GM18511 (cell line): ENCODE results near the gene CFAP210.

Source experiments
- ATAC-seq: cut with Tn5 transposase; IDR thresholded peaks from one replicate; pipeline ENCODE4 v1.9.1; 2021; ENCODE audit warnings: mild to moderate bottlenecking, moderate library complexity; ENCODE audit not compliant: unreplicated experiment

Gene CFAP210, protein sequence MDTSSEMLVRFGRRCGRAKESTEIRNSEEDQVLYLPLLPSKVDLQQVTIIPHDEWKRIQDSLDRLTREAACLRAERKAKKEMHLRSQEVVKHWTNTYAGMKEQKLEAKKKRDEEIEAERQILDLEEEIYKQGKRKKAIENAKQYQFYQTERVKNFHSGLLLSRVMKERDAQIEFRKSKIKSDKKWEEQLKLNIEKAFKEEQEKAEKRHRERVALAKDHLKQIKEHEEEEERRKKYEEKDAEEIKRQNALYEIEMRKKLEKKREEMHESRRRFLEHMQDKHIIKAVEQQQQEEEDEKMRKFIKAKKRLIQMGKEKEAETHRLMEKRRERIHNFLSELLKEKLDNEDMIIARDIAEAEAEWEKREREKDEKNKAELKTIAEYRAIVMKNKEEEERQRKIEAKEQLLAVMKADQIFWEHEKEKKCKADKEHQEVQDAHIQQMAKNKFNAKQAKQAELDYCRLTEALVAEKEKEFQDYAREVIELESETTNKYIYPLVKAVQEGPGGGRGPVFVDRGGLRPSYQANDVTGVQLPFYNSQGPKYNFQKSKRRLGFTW

DNA sequence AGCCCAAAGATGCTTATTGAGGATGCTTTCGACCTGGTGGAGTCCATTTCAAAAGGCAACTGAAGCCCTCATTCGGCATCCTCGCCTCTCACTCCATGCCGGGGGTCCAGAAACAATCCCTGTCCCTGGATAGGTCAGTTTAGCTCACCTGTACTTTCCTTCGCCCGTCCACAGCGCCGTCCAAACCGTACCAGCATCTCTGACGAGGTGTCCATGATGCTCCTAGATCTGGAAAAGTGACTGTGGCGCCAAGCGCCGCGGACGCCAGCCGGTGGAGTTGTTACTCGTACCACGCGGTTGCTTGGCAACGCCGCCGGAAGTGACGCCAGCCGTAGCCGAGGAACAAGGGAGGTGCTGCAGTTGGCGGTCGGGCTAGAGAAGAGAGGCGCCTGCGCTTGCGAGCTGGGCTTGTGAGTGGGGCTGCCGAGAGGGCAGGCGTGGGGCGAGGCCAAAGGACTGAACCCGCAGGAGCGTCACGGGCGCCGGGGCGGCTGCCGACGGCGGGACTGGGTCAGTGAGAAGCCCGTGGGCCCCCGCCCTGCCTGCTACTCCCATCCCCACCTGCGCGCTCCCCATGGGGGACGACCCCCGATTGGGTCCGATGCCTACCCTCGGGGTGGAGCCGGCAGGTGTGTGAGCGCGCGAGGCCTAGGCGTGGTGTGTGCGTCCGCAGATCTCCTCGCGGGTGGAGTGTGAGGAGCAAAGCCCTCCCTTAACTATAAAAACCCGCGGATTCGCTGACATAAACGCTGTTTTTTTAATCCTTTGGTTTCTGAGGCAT is at the start of gene CFAP210, which contains the start of gene PHOSPHO2:
TSS of gene CFAP210 (minus strand) at position 293 of the 781 bp plus-strand sequence. CDS start at position 215, 78 bp downstream.
TSS of gene PHOSPHO2 (plus strand) at position 357 of the 781 bp plus-strand sequence. CDS start 6,503 bp downstream, outside the sequence.
- peak; percentile 99 for ATAC-seq

DNA sequence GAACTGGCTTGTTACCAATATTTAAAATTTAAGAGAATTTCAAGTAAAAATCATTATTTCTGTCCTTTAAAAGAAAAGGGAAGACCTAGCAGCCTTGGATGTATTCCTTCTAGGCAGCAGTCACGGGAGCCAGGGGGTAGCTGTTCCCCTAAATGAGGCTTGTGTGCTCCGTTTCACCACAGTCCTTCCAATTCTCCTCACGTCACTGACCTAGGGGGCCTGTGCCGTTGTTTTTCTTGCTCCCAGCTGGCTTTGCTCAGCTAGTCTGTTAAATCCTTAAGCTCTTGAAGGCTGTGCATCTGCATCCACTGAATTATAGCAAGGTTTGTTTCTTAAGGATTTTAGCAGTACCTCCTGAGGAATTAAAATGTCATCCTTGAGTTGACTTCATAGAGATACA is 49.3 kb upstream of the CFAP210 start:
- ATAC-seq = no peak

DNA sequence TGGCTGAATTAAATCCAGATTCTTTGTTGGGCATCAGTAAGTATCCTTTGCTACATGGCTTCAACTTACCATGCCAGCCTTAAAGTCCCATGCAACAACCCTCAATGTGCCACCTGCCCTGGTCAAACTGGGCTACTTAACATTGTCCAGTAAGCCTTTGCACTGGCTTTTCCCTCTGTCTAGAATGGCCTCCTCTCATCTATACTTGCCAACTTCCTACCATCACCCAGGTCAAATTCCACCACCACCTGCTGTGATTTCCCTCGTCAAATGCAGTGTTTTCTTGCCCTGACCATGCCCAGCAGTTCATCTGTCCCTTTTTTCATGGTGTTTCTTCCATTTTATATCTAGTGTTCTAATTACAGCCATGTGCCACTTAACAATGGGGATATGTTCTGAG is 45.1 kb upstream of the CFAP210 start:
- no peak for ATAC-seq

DNA sequence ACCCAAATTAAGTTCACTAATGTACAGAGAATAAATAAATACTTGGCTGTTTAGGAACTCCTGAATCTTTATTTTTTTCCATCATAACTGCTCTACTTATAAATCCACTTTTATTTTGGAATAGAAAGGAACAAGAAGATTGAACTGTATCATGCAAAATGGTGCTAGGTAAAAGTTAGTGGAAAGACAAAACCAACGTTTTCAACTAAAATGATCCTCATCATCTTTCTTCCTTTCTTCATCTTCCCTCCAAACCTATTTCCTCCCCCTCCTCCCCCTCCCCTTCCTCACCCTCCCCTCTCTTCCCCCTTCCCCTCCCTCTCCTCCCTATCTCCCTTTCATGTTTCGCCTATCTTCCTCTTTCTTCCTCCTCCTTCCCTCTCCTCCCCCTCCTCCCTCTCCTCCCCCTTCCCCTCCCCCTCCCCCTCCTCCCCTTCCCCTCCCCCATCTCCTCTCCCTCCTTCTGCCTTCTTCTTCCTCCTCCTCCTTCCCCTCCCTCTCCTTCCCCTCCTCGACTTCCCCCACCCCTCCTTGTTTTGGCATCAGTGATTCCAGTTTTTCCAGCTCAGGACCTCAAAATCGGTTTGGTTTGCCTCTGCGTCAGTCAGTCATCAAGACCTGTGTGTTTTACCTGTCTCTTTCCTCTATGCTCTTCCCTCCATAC is 44.5 kb upstream of the CFAP210 start:
- ATAC-seq = no peak

DNA sequence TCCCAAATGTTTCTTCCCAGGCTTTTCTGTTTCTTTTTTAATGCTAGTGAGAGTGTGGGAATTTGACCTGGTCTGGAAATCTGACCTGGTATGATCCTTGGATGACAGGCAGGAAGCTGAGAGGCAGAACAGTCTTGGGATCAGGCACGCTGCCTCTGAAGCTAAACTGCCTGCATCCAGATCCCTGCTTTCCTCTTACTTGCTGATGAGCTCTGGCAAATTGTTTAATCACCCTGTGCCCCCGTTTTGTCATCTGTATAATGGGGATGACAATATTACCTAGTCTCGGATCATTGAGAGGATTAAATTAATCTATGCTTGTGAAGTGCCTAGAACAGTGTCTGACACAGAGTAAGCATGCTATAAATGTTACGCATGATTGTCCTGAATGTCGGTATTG is 42.7 kb upstream of the CFAP210 start:
- no peak for ATAC-seq

DNA sequence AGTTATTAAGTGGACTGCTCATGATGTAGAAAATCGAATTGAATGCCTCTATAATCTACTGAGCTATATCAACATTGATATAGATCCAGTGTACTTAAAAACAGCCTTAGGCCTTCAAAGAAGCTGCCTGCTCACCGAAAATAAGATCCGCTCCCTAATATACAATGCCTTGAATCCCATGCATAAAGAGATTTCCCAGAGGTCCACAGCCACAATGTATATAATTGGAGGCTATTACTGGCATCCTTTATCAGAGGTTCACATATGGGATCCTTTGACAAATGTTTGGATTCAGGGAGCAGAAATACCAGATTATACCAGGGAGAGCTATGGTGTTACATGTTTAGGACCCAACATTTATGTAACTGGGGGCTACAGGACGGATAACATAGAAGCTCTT is 41.4 kb upstream of the CFAP210 start:
- ATAC-seq = no peak

DNA sequence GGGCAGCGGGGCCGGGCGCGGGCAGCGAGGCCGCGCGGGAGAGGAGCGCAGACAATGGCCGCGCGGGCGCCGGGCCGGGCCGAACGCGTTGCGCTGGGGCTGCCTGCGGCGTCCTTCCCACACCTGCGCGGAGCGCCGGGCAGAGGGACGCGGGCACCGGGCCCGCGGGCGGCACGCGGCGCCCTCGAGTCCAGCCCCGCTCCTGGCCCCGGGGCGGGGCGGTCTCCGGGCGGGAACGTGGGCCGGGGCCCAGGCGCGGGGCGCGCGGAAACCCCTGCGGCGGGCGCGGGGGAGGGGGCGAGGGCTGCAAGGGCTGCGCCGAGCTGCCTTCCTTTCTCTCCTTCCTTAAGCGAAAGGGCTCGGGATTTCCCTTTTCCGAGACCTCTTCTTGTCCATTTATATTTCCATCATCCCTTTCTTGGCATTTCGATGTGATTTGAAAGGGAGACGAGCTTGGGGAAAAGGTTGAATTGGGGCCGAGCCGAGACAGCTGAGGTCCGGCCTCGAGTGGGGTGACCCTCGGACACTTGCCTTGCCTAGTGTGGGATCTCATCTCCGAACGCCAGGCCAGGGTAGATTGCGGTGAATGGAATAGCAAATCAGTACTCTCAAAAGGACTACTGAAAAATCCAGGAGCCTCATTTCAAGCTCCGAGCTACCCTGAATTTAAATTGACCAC is 40.1 kb upstream of the CFAP210 start:
- peak; percentile 51 for ATAC-seq

DNA sequence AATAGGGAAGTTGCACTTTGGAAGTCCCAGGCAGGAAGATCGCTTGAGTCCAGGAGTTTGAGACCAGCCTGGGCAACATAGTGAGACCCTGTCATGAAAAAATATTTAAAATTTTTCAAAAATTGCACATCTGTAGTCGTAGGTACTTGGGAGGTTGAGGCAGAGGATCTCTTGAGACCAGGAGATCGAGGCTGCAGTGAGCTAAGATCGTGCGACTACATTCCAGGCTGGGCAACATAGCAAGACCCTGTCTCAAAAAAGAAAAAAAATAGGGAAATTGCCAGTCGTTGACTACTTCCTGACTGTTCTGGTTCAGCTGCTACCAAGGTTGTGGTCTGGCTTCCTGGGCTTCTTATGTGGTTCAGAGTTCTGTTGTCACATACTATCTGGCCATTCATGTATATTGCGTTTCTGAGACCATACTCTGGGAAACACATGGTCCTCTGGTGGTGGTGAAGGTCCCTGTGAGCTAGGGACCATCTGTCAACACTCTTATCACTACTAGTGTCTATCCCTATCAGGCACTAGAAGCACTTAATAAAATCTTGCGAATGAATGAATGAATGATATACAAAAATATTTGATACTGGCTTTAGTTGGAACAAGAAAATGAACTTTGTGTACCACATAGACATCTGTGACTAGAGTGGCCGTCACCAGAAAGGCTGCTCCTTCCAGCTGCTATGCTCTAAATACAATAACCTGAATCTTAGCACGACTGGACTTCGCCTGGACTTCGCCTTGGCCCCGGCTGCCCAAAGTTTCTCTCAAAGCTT is 38.6 kb upstream of the CFAP210 start:
- no peak for ATAC-seq

DNA sequence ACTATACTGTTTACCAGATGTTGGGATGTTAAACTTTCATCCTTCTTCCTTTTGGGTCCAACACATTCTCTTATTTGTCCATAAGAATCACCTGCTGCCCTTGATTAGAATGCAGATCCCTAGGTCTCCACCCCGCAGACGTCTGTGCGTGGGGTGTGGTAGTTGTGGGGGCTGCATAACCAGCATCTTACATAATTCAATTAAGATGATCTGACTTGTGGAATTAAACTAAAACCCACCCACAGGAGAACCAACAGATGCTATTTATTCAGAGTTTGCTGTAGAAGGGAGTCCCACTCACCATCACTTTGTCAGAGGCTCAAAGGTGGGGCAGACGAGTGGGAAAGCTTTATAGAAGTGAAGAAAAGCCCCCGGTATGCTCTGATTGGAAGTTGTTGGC is 37.9 kb upstream of the CFAP210 start:
- ATAC-seq = no peak

DNA sequence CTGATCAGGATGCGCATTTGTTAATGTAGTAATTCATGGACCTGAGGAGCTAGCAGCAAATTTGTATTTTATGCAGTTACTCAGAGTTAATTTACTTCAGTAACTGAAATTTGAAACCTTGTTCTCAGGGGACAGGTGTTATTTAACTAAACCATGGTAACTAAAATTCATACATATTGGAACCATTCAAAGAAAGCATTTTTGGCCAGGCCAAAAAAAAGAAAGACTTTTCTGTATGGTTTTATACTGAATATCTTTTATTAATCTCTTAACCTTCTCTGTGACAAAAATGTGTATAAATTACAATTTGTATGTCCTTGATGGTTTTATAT is 35.0 kb upstream of the CFAP210 start:
- no peak for ATAC-seq

DNA sequence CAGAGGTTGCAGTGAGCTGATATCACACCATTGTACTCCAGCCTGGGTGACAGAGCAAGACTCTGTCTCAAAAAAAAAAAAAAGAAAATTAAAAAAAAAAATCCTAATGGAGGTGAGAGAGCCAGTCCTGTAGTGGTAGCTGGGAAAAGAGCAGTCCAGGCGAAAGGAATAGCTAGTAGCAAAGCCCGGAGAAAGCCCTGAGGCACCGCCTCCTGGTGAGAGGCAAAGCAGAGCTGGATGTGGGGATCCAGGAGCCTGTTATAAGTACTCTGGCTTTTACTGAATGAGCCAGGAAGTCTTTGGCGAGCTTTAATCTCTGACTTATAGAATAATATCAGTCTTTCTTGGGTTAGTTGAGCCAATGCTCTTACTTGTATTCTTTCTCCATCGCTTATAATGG is 32.9 kb upstream of the CFAP210 start:
- no peak for ATAC-seq

DNA sequence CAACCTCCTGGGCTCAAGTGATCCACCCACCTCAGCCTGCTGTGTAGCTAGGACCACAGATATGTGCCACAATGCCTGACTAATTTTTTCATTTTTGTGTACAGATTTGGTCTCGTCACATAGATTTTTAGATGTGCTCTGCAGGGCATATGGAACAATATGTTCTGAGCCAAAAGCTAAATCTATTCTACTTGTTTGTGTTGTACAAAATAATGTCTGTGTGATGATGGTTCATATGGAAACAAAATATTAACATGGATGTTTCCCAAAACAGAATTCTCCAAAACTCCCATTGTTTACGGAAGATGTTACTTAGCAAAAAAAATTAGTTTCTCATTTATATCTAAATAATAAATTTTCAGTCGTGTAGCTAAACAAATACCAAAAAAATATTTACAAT is 26.8 kb upstream of the CFAP210 start:
- no peak for ATAC-seq

DNA sequence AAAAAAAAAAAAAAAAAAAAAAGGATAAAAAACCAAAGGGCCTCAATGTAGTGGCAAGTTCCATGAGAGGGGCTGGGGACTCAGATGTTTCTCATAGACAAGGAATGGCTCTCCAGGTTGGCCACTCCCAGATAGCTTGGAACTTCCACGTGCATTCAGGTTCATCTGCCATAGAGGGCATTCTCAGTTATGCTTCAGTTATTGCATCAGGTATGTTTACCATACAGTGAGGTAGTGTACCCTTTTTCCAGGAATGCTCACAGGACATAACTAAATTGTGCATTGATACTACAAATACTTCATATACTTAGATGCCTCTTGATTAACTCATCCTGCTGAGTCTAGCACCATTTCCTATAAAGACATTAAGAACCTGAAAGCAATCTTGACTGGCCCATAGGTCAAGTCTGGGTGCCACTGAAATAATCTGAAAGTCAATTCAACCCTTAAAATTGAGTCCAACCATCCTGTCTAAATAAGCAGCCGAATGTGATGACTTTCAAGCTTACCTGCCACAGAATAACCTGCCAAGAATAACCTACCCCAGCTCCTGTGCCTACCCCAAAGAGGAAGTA is 24.8 kb upstream of the CFAP210 start:
- ATAC-seq = no peak

DNA sequence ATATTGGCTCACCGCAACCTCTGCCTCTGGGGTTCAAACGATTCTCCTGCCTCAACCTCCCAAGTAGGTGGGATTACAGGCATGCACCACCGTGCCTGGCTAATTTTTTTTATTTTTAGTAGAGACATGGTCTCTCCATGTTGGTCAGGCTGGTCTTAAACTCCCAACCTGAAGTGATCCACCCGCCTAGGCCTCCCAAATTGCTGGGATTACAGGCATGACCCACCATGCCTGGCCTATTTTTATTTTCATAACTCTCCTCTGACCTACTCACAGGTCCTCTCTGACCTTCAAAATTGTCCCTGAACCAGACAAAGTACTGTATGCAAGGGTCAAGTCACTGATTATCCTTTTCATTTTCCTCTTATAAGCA is 23.5 kb upstream of the CFAP210 start:
- ATAC-seq = no peak

DNA sequence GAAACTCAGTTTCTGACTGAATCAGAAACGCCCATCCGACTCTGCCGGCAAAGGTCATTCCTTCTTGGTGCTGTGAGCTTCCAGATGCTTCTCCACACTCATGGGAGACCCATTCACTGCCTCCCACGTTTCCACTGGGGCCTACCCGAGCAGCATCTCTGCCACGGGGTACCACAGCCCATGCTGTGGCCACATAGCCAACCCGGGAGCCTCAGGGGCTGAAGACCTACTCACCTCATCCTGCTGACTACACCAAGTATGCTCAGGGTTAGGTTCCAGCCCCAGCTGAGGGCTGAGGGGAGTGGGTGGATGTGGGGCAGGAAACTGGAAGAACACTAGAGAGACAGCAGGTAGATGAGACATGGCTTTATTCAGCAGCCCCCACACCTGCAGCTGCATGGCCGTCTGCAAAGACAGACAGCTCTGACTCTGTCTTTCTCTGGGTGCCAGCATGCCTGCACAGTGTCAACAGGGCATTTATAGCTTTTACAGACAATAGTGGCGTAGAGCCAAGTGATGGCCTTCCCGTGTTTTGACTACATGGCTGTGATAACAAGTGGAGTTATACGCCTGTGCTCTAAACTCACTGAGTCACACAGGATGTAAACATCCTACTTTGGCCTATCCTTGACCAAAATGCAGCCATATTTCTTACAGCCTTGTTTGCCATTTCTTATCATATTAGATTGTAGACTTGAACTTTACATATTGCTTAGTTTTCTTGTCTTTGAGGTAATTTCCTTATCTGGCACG is 22.9 kb upstream of the CFAP210 start:
- no peak for ATAC-seq

DNA sequence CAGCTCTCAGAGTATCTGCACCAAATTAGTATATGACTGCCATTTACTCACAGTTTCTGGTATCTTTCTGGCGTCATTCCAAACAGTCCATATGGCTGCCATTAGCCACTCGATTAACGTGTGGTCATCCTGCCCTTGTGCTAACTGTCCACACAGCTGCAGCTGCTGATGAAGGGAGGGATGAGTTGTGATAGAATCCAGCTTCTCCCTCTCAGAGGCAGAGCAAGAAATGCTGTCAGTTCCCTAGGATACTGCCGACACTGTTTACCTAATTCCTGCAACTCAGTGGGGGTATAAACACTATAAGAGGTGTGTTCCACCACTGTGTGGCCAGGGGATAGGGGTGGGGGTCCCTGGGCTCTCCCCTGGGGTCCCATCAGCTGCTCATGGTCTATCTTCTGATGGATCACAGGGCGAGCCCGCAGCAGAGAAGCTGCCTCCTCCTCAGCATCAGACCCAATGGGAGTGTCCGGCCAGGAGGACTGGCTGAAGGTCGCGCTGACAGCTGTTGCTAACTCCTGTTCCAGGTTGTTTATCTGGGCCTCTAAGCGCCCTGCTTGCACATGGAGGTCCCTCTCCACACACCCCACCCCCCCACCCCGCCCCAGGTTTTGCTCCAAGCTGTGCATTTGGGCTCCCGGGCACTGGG is 22.2 kb upstream of the CFAP210 start:
- ATAC-seq = no peak

DNA sequence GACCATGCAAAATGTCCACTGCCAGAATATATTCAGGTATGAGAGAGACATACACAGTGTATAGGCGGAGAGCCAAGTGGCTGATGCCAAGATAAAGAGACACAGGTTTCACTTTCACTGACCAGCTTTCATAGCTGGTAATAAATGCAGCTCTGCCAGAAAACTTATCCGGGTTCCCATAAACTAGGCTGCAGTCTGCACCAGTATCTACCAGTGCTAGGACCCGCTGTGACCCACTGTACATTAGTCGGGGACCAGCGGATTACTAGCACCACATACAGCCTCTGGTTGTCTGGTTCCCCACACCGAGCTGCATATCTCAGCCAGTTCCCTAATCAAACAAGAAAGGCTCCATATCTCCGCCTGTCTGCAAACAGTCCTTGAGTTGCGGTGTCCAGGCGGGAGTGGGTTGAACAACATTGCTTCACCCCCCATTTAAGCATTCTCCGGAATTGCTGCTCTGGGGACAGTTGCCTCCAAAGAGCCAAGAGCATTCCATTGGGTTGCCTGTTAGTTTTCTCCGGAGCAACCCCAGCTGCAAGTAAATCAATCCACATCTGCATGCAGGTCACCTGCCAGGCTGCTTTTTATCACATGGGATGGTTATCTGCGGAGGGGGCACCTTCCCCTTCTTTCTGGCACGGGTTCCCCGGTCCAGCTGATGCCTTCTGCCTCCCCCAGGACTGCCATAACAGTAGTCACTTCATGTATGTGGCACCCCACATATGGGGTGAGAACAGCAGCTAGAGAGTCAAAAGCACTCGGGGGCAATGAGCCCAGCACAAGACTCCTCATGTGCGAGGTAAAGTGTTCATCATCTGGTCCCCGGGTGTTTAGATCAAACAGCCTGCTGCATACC is 21.4 kb upstream of the CFAP210 start:
- ATAC-seq = no peak

DNA sequence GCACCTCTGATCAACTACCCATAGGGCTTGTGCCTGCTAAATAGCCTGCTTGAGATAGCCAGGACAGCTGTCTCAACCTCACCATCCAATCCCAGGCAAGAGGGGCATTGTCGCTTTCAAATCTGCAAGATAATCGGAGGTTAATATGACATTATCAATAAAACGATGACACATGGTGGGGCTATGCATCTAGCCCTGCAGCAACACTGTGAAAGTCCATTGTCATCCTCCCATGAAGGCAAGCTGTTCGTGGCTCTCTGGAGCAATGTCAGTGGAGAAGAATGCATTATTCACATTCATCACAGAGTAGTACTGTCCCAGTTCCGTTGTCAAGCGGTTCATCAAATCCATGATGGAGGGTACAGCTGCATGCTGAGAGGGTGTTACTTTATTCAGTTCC is 20.5 kb upstream of the CFAP210 start:
- no peak for ATAC-seq
